H9 (cell line): Measurements from ENCODE around the gene RAB25. TPM values are rescaled to one million over a fixed set of nuclear protein-coding genes. Genes with fewer than 3 reads are reported as not detected.
A peak's percentile ranks its signal among the peaks of the same experiment; 100 is the strongest.

ENCODE experiments used
- DNase-seq: peaks from one replicate; pipeline ENCODE4 v3.0.0-alpha.2; 2017
- H2AFZ ChIP-seq: one replicate; pipeline ENCODE4 v1.6.1; 2013; ENCODE audit warnings: mild to moderate bottlenecking, low read length, control low read depth, moderate library complexity
- H2AK5ac ChIP-seq: 2 replicates; pipeline ENCODE4 v1.6.1; 2013; ENCODE audit warnings: low read length, control low read depth, mixed read lengths; ENCODE audit not compliant: insufficient read length
- H2BK120ac ChIP-seq: one replicate; pipeline ENCODE4 v1.6.1; 2013; ENCODE audit warnings: low read depth, mild to moderate bottlenecking, low read length, control low read depth, inconsistent platforms; ENCODE audit not compliant: poor library complexity, severe bottlenecking
- H2BK12ac ChIP-seq: 2 replicates; pipeline ENCODE4 v1.6.1; 2013; ENCODE audit warnings: low read length, control low read depth, mixed read lengths, low read depth; ENCODE audit not compliant: insufficient read length
- H2BK15ac ChIP-seq: 2 replicates; pipeline ENCODE4 v1.6.1; 2013; ENCODE audit warnings: low read depth, low read length, control low read depth
- H2BK20ac ChIP-seq: one replicate; pipeline ENCODE4 v1.6.1; 2013; ENCODE audit warnings: low read depth, mild to moderate bottlenecking, low read length, control low read depth, inconsistent platforms; ENCODE audit not compliant: poor library complexity, severe bottlenecking
- H2BK5ac ChIP-seq: 2 replicates; pipeline ENCODE4 v1.6.1; 2013; ENCODE audit warnings: low read length, control low read depth, mixed read lengths; ENCODE audit not compliant: insufficient read length
- H3K14ac ChIP-seq: 2 replicates; pipeline ENCODE4 v1.6.1; 2013; ENCODE audit warnings: low read length, control low read depth; ENCODE audit not compliant: insufficient read depth
- H3K18ac ChIP-seq: 2 replicates; pipeline ENCODE4 v1.6.1; 2013; ENCODE audit warnings: low read depth, mild to moderate bottlenecking, mixed read lengths, low read length, control low read depth; ENCODE audit not compliant: insufficient read length
- H3K23ac ChIP-seq: 2 replicates; pipeline ENCODE4 v1.6.1; 2013; ENCODE audit warnings: low read length, control low read depth, mixed read lengths, low read depth; ENCODE audit not compliant: insufficient read length
- H3K23me2 ChIP-seq: 2 replicates; pipeline ENCODE4 v1.6.1; 2013; ENCODE audit warnings: low read depth, mild to moderate bottlenecking, mixed read lengths, low read length, control low read depth; ENCODE audit not compliant: insufficient read length, poor library complexity, severe bottlenecking
- H3K27ac ChIP-seq: 2 replicates; pipeline ENCODE4 v1.5.1; 2013; ENCODE audit warnings: low read length, control low read depth, mixed read lengths, low read depth; ENCODE audit not compliant: insufficient read length
- H3K27me3 ChIP-seq: 2 replicates; pipeline ENCODE4 v1.6.1; 2013; ENCODE audit warnings: low read length, control low read depth, inconsistent platforms; ENCODE audit not compliant: insufficient read depth
- H3K4ac ChIP-seq: 2 replicates; pipeline ENCODE4 v1.6.1; 2013; ENCODE audit warnings: low read depth, mild to moderate bottlenecking, control low read depth, inconsistent platforms, low read length, moderate library complexity
- H3K4me1 ChIP-seq: 2 replicates; pipeline ENCODE4 v1.6.1; 2013; ENCODE audit warnings: low read length, control low read depth, inconsistent platforms; ENCODE audit not compliant: insufficient read depth
- H3K4me2 ChIP-seq: 2 replicates; pipeline ENCODE4 v1.6.1; 2013; ENCODE audit warnings: low read length, control low read depth, mixed read lengths; ENCODE audit not compliant: insufficient read length, insufficient read depth
- H3K56ac ChIP-seq: 2 replicates; pipeline ENCODE4 v1.6.1; 2013; ENCODE audit warnings: low read depth, mild to moderate bottlenecking, mixed read lengths, low read length, control low read depth; ENCODE audit not compliant: insufficient read length
- H3K79me1 ChIP-seq: 2 replicates; pipeline ENCODE4 v1.6.1; 2013; ENCODE audit warnings: low read depth, mild to moderate bottlenecking, moderate library complexity, low read length, control low read depth, inconsistent platforms; ENCODE audit not compliant: insufficient read depth, poor library complexity, severe bottlenecking
- H3K79me2 ChIP-seq: 2 replicates; pipeline ENCODE4 v1.6.1; 2013; ENCODE audit warnings: low read length, control low read depth, inconsistent platforms; ENCODE audit not compliant: insufficient read depth
- H3K9ac ChIP-seq: 2 replicates; pipeline ENCODE4 v1.6.1; 2013; ENCODE audit warnings: low read length, control low read depth, mixed read lengths; ENCODE audit not compliant: insufficient read length; ENCODE audit errors: extremely low read depth
- H3K9me3 ChIP-seq: one replicate; pipeline ENCODE4 v1.6.1; 2013; ENCODE audit warnings: low read depth, low read length, inconsistent platforms; ENCODE audit not compliant: control insufficient read depth
- H3T11ph ChIP-seq: one replicate; pipeline ENCODE4 v1.6.1; 2013; ENCODE audit warnings: mild to moderate bottlenecking, low read length, control low read depth, inconsistent platforms
- H4K20me1 ChIP-seq: one replicate; pipeline ENCODE4 v1.6.1; 2013; ENCODE audit not compliant: control insufficient read depth, insufficient read length, insufficient read depth
- H4K5ac ChIP-seq: 2 replicates; pipeline ENCODE4 v1.6.1; 2013; ENCODE audit warnings: low read depth, mild to moderate bottlenecking, mixed read lengths, low read length, control low read depth; ENCODE audit not compliant: insufficient read length
- H4K8ac ChIP-seq: replicated peaks from 2 replicates; pipeline ENCODE4 v1.6.1; 2013; ENCODE audit warnings: low read length, control low read depth, mixed read lengths, low read depth; ENCODE audit not compliant: insufficient read length
- H4K91ac ChIP-seq: 2 replicates; pipeline ENCODE4 v1.6.1; 2013; ENCODE audit warnings: low read depth, mild to moderate bottlenecking, moderate library complexity, mixed read lengths, low read length, control low read depth; ENCODE audit not compliant: insufficient read length
- H3K27ac Mint-ChIP-seq, 3 experiments: 2 replicates in 2 of 3; 3 replicates in 1 of 3; pipeline ENCODE4 v1.8.0; 2020 to 2021; ENCODE audit warnings: mixed read lengths in 3 of 3, mild to moderate bottlenecking in 1 of 3, moderate library complexity in 1 of 3
- H3K27me3 Mint-ChIP-seq: 2 replicates; pipeline ENCODE4 v1.8.0; 2021; ENCODE audit warnings: low read depth, mild to moderate bottlenecking, moderate library complexity, mixed read lengths
- H3K36me3 Mint-ChIP-seq, 3 experiments: 2 replicates in 2 of 3; 3 replicates in 1 of 3; pipeline ENCODE4 v1.8.0; 2020 to 2021; ENCODE audit warnings: low read depth in 3 of 3, mixed read lengths in 3 of 3; ENCODE audit not compliant: insufficient read depth in 1 of 3
- H3K4me1 Mint-ChIP-seq, 2 experiments: 2 replicates each; pipeline ENCODE4 v1.8.0; 2020; ENCODE audit warnings: mixed read lengths in 2 of 2
- H3K4me3 Mint-ChIP-seq, 2 experiments: 2 replicates in 1 of 2; 3 replicates in 1 of 2; pipeline ENCODE4 v1.8.0; 2020 to 2021; ENCODE audit warnings: mild to moderate bottlenecking in 2 of 2, mixed read lengths in 2 of 2, moderate library complexity in 1 of 2
- H3K9me3 Mint-ChIP-seq, 2 experiments: 2 replicates in 1 of 2; 3 replicates in 1 of 2; pipeline ENCODE4 v1.8.0; 2020; ENCODE audit warnings: mild to moderate bottlenecking in 2 of 2, mixed read lengths in 2 of 2, moderate library complexity in 1 of 2
- WGBS: extraction: QIAGEN DNeasy Blood & Tissue Kit; methylation state at CpG from one replicate; pipeline ENCODE4 v1.1.7; 2013; ENCODE audit warnings: missing lambda C conversion rate, low lambda C conversion rate, mixed read lengths; ENCODE audit not compliant: insufficient read length; ENCODE audit errors: extremely low coverage; 5-methylcytosine and 5-hydroxymethylcytosine counted together
- total RNA-seq: library from RNA; stranded (reverse); gene quantifications from 2 replicates; pipeline ENCODE4 v1.2.1, GENCODE V29; 2021
- TF ChIP-seq, protein P1 (sequence below): fragments of 200-600 bp; sonication (generic); conservative IDR thresholded peaks from 3 replicates; pipeline ENCODE4 v1.8.0; 2021; ENCODE audit warnings: antibody characterized with exemption, mild to moderate bottlenecking

The RAB25 gene
- total RNA-seq, 1 experiment from 2014 or later: 43.1 TPM

GRCh38 chr1:156045076-156045475 lies 15.9 kb upstream of the RAB25 start:
- H3K27me3 Mint-ChIP-seq: no peaks in the 10 kb centered on the region
- Histone ChIP-seq H2AFZ (no peak overlapping the region), H3T11ph (no peak overlapping the region), H3K56ac (no peak overlapping the region), H2BK120ac (no peak overlapping the region), H3K4me1 (no peaks in the 10 kb centered on the region), H3K14ac (no peak overlapping the region), H3K79me1 (no peaks in the 10 kb centered on the region), H2AK5ac (no peak overlapping the region), H2BK20ac (no peak overlapping the region), H2BK15ac (no peak overlapping the region), H3K9me3 (no peaks in the 10 kb centered on the region), H3K27ac (no peak overlapping the region), H3K23ac (no peak overlapping the region), H4K8ac (no peak overlapping the region), H3K23me2 (no peaks in the 10 kb centered on the region), H4K91ac (no peak overlapping the region), H3K4ac (no peak overlapping the region), H2BK12ac (no peak overlapping the region), H2BK5ac (no peak overlapping the region), H4K5ac (no peak overlapping the region), H3K4me2 (no peak overlapping the region), H3K9ac (no peak overlapping the region), H4K20me1 (no peaks in the 10 kb centered on the region), H3K27me3 (no peaks in the 10 kb centered on the region), H3K18ac (no peak overlapping the region), H3K79me2 (no peaks in the 10 kb centered on the region)
- no peaks in the 10 kb centered on the region for H3K4me1 Mint-ChIP-seq
- TF ChIP-seq, protein P1, sequence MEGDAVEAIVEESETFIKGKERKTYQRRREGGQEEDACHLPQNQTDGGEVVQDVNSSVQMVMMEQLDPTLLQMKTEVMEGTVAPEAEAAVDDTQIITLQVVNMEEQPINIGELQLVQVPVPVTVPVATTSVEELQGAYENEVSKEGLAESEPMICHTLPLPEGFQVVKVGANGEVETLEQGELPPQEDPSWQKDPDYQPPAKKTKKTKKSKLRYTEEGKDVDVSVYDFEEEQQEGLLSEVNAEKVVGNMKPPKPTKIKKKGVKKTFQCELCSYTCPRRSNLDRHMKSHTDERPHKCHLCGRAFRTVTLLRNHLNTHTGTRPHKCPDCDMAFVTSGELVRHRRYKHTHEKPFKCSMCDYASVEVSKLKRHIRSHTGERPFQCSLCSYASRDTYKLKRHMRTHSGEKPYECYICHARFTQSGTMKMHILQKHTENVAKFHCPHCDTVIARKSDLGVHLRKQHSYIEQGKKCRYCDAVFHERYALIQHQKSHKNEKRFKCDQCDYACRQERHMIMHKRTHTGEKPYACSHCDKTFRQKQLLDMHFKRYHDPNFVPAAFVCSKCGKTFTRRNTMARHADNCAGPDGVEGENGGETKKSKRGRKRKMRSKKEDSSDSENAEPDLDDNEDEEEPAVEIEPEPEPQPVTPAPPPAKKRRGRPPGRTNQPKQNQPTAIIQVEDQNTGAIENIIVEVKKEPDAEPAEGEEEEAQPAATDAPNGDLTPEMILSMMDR: no peak
- H3K36me3 Mint-ChIP-seq: peaks cover 22 to 72% (median 65%) of the 10 kb centered on the region in 3 experiments
- DNase-seq: no peak
- H3K27ac Mint-ChIP-seq: peak overlapping the region in 2 of 3 experiments; percentile 7 to 23; a peak in 3 of 7 replicates
- H3K4me3 Mint-ChIP-seq: no peak overlapping the region
- no peaks in the 10 kb centered on the region; a peak in 1 of 5 replicates for H3K9me3 Mint-ChIP-seq
- no CpG with 5 or more reads among the region's 4 CpGs for WGBS
